ENCODE data around the gene COL15A1.

COL15A1 gene

DNA sequence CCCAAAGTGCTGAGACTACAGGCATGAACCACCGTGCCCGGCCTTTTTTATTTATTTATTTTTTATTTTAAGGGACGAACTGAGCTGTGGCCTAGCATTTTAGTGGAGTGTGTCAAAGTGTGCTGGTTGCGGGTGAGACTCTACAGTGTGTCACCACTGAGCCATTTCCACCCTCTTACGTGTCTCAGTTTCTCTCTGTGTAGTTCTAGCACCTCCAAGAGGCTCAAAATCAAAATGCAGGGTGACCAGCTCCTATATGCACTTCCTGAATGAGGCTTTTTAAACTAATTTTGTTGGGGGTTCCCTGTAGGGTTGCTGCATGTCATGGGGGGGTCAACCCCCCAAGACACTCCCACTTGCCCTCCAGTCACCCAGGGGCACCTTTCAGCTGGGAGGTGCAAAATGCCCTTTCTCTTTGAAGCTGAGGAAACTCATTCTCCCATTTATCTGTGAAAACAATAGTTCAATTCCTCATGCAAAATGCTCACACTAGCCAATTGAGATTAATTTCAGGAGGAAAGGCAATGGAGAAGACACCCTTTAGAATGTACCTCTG is 69.3 kb downstream of the COL15A1 start:
- Mint-ChIP-seq H3K4me3 (peak overlapping the region; percentile 76), H3K27me3 (no peaks in the 10 kb centered on the region), H3K9me3 (ENCODE audit: low read depth) (peaks cover 8% of the 10 kb centered on the region), H3K4me1 (ENCODE audit: low read depth) (peaks cover 23% of the 10 kb centered on the region), H3K27ac (peak overlapping the region; percentile 89), H3K36me3 (no peaks in the 10 kb centered on the region)

DNA sequence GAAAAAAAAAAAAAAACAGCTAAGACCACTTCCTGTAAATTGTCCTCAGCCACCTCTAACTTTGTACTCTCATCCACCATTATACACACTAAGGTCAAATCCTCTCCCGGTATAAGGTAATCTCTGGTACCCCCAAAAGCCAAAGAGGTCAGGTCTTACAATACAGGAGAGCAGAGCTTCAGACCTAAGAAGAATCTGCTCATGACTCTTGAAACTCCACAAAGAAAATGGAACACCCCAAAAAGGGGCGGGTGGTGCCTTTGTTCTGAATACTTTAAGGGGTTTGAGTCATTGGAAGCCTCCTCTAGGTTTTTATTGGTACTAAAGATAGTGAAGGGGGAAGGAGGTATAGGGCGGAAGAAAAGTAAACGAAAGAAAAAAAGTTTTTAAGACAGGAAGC is 69.8 kb downstream of the COL15A1 start:
- peak overlapping the region; percentile 76 for H3K4me3 Mint-ChIP-seq
- H3K9me3 Mint-ChIP-seq (ENCODE audit: low read depth) = peaks cover 8% of the 10 kb centered on the region
- H3K27ac Mint-ChIP-seq = peak overlapping the region; percentile 89
- no peaks in the 10 kb centered on the region for H3K27me3 Mint-ChIP-seq
- no peaks in the 10 kb centered on the region for H3K36me3 Mint-ChIP-seq
- H3K4me1 Mint-ChIP-seq (ENCODE audit: low read depth) = peaks cover 23% of the 10 kb centered on the region

DNA sequence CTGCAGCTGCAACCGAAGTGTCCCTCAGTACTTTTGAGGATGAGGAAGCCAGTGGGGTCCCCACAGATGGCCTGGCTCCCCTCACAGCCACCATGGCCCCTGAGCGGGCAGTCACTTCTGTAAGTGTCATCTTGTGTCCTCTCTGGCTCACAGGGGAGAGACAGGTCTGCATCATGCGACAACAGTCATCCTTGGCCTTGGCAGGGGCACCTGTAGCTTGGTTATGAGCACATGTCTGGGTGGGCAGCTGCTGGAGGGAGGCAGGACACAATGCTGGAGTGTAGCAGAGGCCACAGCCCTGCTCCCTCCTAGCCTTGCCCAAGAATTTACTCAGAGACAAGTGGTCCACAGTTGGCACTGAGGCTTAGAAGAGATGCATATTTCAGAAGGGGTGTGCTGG is 71.7 kb downstream of the COL15A1 start:
- Mint-ChIP-seq H3K4me1 (ENCODE audit: low read depth) (peaks cover 23% of the 10 kb centered on the region), H3K9me3 (ENCODE audit: low read depth) (peaks cover 4% of the 10 kb centered on the region), H3K4me3 (no peak overlapping the region), H3K27ac (no peak overlapping the region), H3K27me3 (no peaks in the 10 kb centered on the region), H3K36me3 (no peaks in the 10 kb centered on the region)

DNA sequence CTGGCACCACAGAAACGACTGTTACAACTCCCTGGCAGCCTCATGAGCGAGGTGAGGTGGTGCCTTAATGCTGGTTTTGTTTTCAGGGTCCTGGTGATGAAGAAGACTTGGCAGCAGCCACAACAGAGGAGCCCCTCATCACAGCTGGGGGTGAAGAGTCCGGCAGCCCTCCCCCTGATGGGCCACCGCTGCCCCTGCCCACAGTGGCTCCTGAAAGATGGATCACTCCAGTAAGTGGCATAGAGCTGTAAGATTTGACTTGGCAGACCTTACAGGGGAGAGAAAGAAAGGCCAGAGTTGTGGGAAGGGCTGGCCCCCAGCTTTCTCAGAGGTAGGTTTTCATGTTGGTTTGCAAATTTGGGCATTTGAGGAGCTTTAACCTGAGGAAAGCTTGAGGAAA is 72.2 kb downstream of the COL15A1 start:
- no peak overlapping the region for H3K4me3 Mint-ChIP-seq
- H3K27ac Mint-ChIP-seq = peak overlapping the region; percentile 22
- no peaks in the 10 kb centered on the region for H3K27me3 Mint-ChIP-seq
- H3K4me1 Mint-ChIP-seq (ENCODE audit: low read depth) = peaks cover 23% of the 10 kb centered on the region
- peaks cover under 1% of the 10 kb centered on the region for H3K9me3 Mint-ChIP-seq (ENCODE audit: low read depth)
- no peaks in the 10 kb centered on the region for H3K36me3 Mint-ChIP-seq

DNA sequence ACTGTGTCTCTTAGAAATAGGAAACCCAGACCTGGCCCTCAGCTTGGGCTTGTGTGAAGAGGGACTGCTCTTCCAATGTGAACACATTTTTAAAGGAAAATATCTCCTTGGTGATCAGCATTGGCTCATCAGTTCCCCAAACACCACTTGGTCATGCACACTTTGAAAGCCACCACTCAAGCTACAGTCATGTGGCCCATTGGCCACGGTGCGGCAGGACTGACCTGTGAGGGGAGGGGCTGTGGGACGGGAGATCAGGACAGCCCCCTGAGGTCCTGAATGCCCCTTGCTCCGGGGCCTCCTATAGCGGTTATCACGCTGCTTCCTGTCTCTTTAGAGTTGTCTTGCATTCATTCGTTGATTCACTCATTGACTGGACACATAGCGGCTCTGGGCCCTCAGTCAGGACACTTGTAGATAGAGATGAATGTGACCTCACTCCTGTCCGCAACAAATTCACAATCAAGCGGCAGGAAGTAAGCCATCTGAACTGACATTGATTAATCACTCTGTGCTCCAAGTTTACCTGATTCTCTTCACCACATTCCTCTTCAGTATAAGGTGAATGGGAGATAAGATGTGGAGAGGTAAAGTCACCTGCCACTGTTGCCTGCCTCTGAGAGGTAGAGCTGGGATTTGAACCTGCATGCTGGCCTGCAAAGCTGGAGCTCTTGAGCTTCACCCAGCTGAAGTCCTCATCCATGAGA is 73.1 kb downstream of the COL15A1 start:
- Mint-ChIP-seq H3K4me1 (ENCODE audit: low read depth) (peaks cover 23% of the 10 kb centered on the region), H3K27ac (no peak overlapping the region)

DNA sequence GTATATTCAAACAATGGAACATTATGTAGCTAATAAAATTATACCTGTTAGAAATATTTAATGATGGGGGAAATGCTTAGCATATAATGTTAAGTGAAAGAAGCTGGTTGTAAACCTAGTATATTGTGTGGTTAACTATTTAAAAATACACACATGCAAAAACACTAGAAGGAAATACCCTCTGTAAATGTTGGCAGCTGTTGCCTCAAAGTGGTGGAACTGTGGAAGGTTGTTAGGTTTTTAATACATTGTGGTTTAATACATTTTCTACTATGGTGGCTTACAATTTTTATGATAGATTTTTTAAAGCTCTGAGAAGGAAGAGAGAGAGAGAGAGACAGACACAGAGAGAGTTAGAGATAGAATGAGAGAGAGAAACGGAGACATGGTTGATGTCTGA is 74.9 kb downstream of the COL15A1 start:
- H3K27ac Mint-ChIP-seq = no peak overlapping the region
- H3K4me3 Mint-ChIP-seq = no peak overlapping the region
- H3K36me3 Mint-ChIP-seq = no peaks in the 10 kb centered on the region

More for the DNA sequence above, 73.1 kb downstream of the COL15A1 start:
- H3K27me3 Mint-ChIP-seq = no peaks in the 10 kb centered on the region
- H3K36me3 Mint-ChIP-seq = no peaks in the 10 kb centered on the region
- H3K4me3 Mint-ChIP-seq = no peak overlapping the region
- H3K9me3 Mint-ChIP-seq (ENCODE audit: low read depth) = no peaks in the 10 kb centered on the region

DNA sequence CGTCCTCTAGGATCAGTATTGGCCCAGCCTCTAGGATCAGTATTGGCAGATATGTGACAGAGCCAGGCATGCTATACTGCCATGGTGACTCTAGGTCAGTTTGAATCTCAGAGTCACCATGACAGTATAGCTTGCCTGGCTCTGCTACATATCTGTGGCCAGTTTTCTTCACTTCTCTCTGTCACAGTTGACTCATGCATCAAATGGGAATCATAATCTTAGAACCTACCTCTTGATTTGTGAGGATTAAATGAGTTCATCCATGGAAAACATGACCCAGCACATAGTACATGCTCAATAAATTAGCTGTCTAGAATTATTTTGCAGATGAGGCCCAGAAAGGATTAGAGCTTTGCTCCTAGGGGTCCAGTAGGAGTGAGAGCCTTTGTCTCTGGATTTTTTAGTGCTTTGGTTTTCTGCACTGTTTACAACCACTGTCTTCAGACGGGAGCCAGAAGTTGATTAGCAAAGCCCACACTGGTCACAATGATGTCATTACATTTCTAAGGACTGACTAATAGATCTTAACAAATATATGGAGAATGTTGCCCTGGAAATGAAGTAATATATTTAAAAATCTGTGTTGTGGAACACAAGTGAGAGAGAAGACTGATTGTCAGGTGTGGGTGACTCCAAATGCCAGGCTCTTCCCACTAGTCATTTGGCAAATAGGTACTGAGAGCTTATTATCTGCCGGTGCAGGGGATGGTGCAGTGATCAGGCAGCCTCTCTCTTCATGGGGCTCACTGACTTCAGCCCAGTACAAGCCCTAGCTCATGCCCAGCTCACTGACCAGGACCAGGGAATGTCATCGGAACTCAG is 76.0 kb downstream of the COL15A1 start:
- Mint-ChIP-seq H3K27ac (no peak overlapping the region), H3K4me3 (no peak overlapping the region), H3K9me3 (ENCODE audit: low read depth) (no peaks in the 10 kb centered on the region), H3K4me1 (ENCODE audit: low read depth) (peaks cover 11% of the 10 kb centered on the region), H3K27me3 (no peaks in the 10 kb centered on the region), H3K36me3 (no peaks in the 10 kb centered on the region)

More for the DNA sequence above, 74.9 kb downstream of the COL15A1 start:
- H3K9me3 Mint-ChIP-seq (ENCODE audit: low read depth) = no peaks in the 10 kb centered on the region
- H3K4me1 Mint-ChIP-seq (ENCODE audit: low read depth) = peaks cover 20% of the 10 kb centered on the region
- no peaks in the 10 kb centered on the region for H3K27me3 Mint-ChIP-seq

DNA sequence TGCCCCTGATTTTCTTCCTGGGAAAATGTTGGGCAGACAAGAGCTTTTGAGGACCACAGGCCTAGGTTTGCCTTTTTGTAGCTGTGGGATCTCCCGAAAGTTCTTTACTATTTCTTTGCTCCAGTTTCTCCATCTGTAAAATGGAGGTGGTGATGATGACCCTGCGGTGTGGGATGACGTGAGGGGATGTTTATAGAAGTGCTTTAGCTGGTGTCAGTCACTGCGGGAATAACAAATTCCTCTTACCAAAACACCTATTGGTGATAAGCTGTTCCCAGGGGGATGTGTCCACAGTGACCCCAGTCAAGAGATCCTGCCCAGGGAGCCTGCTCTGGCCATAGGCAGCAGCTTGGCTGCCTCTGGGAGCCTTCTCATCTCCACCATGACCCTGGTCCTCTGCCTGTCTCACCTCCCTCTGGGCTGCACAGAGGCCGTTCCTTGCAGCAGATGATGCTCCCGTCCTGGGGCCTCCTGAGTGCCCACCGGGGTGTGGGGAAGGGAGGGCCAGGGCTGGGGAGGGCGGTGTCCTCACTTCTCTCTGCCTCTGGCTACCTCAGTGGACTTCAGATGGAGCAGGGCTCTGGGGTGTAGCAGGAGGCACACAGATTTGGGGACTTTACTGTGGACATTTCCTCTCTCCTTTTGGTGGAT is 77.2 kb downstream of the COL15A1 start:
- Mint-ChIP-seq H3K27me3 (no peaks in the 10 kb centered on the region), H3K4me3 (no peak overlapping the region), H3K9me3 (ENCODE audit: low read depth) (no peaks in the 10 kb centered on the region), H3K36me3 (no peaks in the 10 kb centered on the region), H3K27ac (no peak overlapping the region), H3K4me1 (ENCODE audit: low read depth) (peaks cover 11% of the 10 kb centered on the region)

DNA sequence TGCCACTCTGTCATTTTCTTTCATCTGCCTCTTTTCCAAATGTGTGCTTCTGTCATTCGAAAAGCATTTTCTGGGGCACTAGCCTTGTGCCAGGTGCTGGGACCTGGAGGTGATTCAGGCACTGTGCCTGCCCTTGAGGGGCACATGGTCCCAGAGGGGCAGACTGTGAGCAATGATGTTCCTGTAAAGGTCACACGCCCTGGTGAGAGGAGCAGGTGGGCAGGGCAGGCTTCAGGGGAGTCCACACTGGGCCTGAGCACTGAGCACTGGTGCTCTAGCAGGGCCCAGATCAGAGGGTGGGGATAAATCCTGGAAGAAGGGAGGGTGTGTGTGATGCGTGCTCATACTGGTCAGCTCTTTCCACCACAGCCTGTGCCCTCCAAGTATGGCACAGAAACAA is 77.8 kb downstream of the COL15A1 start:
- H3K9me3 Mint-ChIP-seq (ENCODE audit: low read depth) = no peaks in the 10 kb centered on the region
- peaks cover 16% of the 10 kb centered on the region for H3K4me1 Mint-ChIP-seq (ENCODE audit: low read depth)
- H3K27me3 Mint-ChIP-seq = no peaks in the 10 kb centered on the region
- H3K27ac Mint-ChIP-seq = no peak overlapping the region
- H3K4me3 Mint-ChIP-seq = no peak overlapping the region
- H3K36me3 Mint-ChIP-seq = no peaks in the 10 kb centered on the region

DNA sequence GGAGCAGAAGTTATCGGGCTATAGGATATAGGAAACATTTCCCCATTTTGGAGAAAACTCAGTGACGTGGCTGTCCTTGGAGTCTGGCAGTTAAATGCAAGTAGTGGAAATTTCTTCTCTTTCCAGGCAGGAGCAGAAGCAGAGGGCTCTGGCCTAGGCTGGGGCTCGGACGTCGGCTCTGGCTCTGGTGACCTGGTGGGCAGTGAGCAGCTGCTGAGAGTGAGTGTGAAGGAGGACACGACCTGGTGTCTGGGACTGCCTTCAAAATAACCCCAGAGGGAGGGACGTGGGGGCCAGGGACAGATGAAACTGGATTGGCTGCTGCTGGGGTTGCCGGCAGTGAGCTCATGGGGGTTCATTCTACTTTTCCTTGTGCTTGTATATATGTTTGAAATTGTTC is 79.5 kb downstream of the COL15A1 start:
- Mint-ChIP-seq H3K36me3 (no peaks in the 10 kb centered on the region), H3K4me1 (ENCODE audit: low read depth) (peaks cover 31% of the 10 kb centered on the region), H3K27me3 (no peaks in the 10 kb centered on the region), H3K4me3 (no peak overlapping the region), H3K27ac (no peak overlapping the region), H3K9me3 (ENCODE audit: low read depth) (no peaks in the 10 kb centered on the region)

DNA sequence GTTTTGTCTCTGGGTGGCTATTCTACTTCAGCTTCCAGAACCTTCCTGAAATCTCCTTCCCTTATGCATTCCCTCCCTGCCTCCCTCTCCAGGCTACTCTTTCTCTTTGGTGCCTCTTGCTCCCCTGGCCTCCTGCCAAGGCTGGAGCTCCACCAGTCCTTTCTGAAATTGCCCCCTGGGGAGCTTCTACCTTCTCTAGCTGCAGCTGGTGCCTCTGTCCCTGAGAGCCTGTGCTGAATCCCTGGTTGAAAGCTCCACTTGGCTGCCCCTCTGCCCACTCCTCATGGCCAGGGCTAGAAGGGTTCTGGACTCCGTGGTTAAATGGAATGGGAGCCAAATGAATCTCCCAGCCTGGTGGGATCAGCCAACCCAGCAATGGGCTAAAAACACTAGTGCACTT is 80.1 kb downstream of the COL15A1 start:
- Mint-ChIP-seq H3K27ac (no peak overlapping the region), H3K27me3 (no peaks in the 10 kb centered on the region), H3K4me1 (ENCODE audit: low read depth) (peaks cover 31% of the 10 kb centered on the region), H3K4me3 (no peak overlapping the region), H3K36me3 (no peaks in the 10 kb centered on the region), H3K9me3 (ENCODE audit: low read depth) (no peaks in the 10 kb centered on the region)

DNA sequence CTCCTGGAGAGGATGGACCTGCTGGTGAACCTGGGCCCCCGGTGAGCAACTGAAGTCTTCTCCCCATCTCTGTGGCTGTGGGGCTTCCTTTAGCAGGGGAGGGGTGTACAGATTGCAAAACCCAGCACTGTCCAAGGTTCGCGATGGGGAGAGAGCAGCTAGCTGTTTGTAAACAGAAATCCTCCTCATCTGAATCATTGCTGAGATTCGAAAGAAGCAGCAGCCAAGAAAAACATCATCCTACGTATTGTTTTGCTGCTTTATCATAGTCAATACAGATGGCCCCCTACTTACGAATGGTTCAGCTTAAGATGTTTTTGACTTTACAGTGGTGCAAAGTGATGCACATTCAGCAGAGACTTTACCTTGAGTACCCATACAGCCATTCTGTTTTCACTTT is 81.3 kb downstream of the COL15A1 start:
- peaks cover 31% of the 10 kb centered on the region for H3K4me1 Mint-ChIP-seq (ENCODE audit: low read depth)
- no peaks in the 10 kb centered on the region for H3K27me3 Mint-ChIP-seq
- no peaks in the 10 kb centered on the region for H3K9me3 Mint-ChIP-seq (ENCODE audit: low read depth)
- no peaks in the 10 kb centered on the region for H3K36me3 Mint-ChIP-seq
- no peak overlapping the region for H3K4me3 Mint-ChIP-seq
- no peak overlapping the region for H3K27ac Mint-ChIP-seq

DNA sequence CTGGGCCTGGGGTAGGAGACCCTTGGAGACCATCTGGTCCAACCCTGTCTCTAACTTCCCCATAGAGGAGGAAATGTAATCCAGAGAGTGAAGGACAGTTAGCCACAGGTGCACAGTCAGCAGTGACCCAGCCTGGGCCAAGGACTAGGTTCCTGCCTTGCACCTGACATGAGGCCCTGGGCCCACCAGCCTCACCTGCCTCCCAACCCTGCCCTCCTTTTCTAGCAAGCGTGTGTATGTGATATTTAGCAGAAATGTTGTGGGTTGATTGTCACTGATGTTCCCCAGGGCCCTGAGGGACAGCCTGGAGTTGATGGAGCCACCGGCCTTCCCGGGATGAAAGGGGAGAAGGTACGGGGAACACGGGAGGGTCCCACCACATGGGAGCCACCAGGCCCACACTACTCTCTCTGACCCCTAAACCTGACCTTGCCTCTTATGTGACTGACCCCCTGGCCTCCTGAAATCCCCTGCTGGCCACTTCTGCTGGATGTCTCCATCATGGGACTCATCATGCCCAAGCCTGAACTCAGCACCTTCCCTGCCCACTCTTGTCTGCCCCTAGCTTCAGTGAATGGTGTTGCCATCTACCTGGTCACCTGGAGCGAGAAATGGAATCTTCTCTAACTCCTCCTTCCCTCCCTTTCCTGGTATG is 82.0 kb downstream of the COL15A1 start:
- Mint-ChIP-seq H3K4me3 (no peak overlapping the region), H3K27ac (no peak overlapping the region), H3K9me3 (ENCODE audit: low read depth) (no peaks in the 10 kb centered on the region), H3K36me3 (no peaks in the 10 kb centered on the region), H3K27me3 (no peaks in the 10 kb centered on the region), H3K4me1 (ENCODE audit: low read depth) (peaks cover 32% of the 10 kb centered on the region)

DNA sequence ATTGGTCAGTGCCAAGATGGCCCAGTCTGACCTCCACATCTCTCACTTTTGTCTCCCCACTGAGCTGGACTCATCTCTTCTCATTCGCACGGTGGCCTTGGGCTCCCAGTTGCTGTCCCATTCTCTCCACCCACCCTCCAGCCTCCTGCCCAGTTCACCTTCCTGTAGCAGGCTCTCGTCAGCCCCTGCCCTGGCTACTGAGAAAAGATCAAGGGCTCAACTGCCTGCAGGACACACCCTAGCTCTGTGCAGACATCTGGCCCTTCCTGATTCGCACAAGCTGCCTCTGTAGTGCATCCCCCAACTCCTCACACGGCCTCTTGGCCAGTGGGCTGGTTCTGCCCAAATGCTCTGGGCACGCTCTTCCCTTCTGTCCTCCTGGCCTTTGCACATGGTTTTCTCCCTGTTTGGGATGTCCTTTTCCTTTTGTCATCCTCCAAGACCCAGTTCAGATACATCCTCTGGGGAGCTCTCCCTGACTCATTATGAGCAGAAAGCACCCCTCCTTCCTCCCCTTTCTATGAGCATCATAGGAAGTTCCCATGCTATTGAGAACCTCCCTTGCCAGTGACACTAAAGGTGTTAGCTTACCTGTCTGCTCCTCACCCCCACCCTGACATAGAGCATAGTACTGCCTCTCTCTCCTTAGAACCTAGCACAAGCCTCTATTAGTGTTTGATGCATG is 82.7 kb downstream of the COL15A1 start:
- no peaks in the 10 kb centered on the region for H3K9me3 Mint-ChIP-seq (ENCODE audit: low read depth)
- no peaks in the 10 kb centered on the region for H3K36me3 Mint-ChIP-seq
- no peaks in the 10 kb centered on the region for H3K27me3 Mint-ChIP-seq
- H3K4me3 Mint-ChIP-seq = no peak overlapping the region
- H3K4me1 Mint-ChIP-seq (ENCODE audit: low read depth) = peaks cover 32% of the 10 kb centered on the region
- no peak overlapping the region for H3K27ac Mint-ChIP-seq

Measured in activated naive CD8-positive, alpha-beta T cell (primary cell).